IMR-90 (cell line): ENCODE data around the gene NEUROD2. TPM values are rescaled to one million over a fixed set of nuclear protein-coding genes. Genes with fewer than 3 reads are reported as not detected.
A peak's percentile ranks its signal among the peaks of the same experiment; 100 is the strongest.

Experiments
- ATAC-seq: fragments of 200-7000 bp; cut with Tn5 transposase; 2 replicates; pipeline ENCODE4 v1.9.1; 2020; ENCODE audit warnings: low read depth, mild to moderate bottlenecking, moderate library complexity
- BruUV-seq: library from RNA; stranded (reverse); fragments of 400-500 nt; replicated peaks from 2 replicates; lab custom pipeline; 2021; lab: Mats Ljungman, UMichigan
- CTCF ChIA-PET: fragments of 300-600 bp; formaldehyde crosslinking; extraction: SDS; loops from one replicate; lab custom pipeline; 2021; ENCODE audit warnings: antibody characterized with exemption; lab: Yijun Ruan, JAX
- POLR2A ChIA-PET: fragments of 300-600 bp; sonication (Branson Sonifier 250); formaldehyde crosslinking; loops from one replicate; lab custom pipeline; 2022; ENCODE audit warnings: antibody characterized with exemption; ENCODE audit not compliant: unreplicated experiment; lab: Charles Lee
- DNase-seq: peaks from one replicate; pipeline ENCODE4 v3.0.0; 2013
- H2AFZ ChIP-seq: replicated peaks from 2 replicates; pipeline ENCODE3; 2013; ENCODE audit warnings: low read length, mild to moderate bottlenecking; ENCODE audit not compliant: poor library complexity
- H2AK5ac ChIP-seq: 2 replicates; pipeline ENCODE4 v1.6.1; 2013; ENCODE audit warnings: low read depth, low read length, inconsistent platforms
- H2AK9ac ChIP-seq: replicated peaks from 2 replicates; pipeline ENCODE3; 2013; ENCODE audit warnings: mild to moderate bottlenecking, low read depth, low read length, moderate library complexity; ENCODE audit not compliant: poor library complexity
- H2BK120ac ChIP-seq: 2 replicates; pipeline ENCODE4 v1.6.1; 2013; ENCODE audit warnings: low read depth, low read length, inconsistent platforms
- H2BK15ac ChIP-seq: 3 replicates; pipeline ENCODE4 v1.6.1; 2013; ENCODE audit warnings: low read depth, low read length, inconsistent platforms
- H2BK20ac ChIP-seq: 2 replicates; pipeline ENCODE4 v1.6.1; 2013; ENCODE audit warnings: low read depth, mild to moderate bottlenecking, inconsistent platforms, low read length, moderate library complexity
- H2BK5ac ChIP-seq: 2 replicates; pipeline ENCODE4 v1.6.1; 2013; ENCODE audit warnings: mild to moderate bottlenecking, low read depth, low read length, inconsistent platforms; ENCODE audit not compliant: poor library complexity, severe bottlenecking
- H3K14ac ChIP-seq: replicated peaks from 2 replicates; pipeline ENCODE4 v1.6.1; 2013; ENCODE audit warnings: low read depth, low read length, inconsistent platforms
- H3K18ac ChIP-seq: 2 replicates; pipeline ENCODE4 v1.6.1; 2013; ENCODE audit warnings: low read depth, low read length, control low read depth
- H3K23ac ChIP-seq: 2 replicates; pipeline ENCODE4 v1.6.1; 2013; ENCODE audit warnings: low read depth, low read length, inconsistent platforms
- H3K27ac ChIP-seq: 2 replicates; pipeline ENCODE4 v1.5.1; 2013; ENCODE audit warnings: mild to moderate bottlenecking, control low read depth, low read length; ENCODE audit not compliant: insufficient read depth
- H3K27me3 ChIP-seq: 2 replicates; pipeline ENCODE4 v1.6.1; 2013; ENCODE audit warnings: low read length; ENCODE audit not compliant: control insufficient read depth, insufficient read depth
- H3K36me3 ChIP-seq: 2 replicates; pipeline ENCODE4 v1.6.1; 2013; ENCODE audit warnings: low read length, mixed read lengths; ENCODE audit not compliant: control insufficient read depth, insufficient read depth
- H3K4ac ChIP-seq: 2 replicates; pipeline ENCODE4 v1.6.1; 2013; ENCODE audit warnings: low read depth, low read length, inconsistent platforms
- H3K4me1 ChIP-seq: 2 replicates; pipeline ENCODE4 v1.6.1; 2013; ENCODE audit warnings: low read length, mixed read lengths; ENCODE audit not compliant: control insufficient read depth, insufficient read depth
- H3K4me2 ChIP-seq: 2 replicates; pipeline ENCODE4 v1.6.1; 2013; ENCODE audit warnings: low read depth, mild to moderate bottlenecking, control low read depth, low read length, moderate library complexity
- H3K4me3 ChIP-seq: 2 replicates; pipeline ENCODE4 v1.5.1; 2013; ENCODE audit warnings: low read depth, mild to moderate bottlenecking, control low read depth, low read length, moderate library complexity; ENCODE audit not compliant: insufficient read depth
- H3K56ac ChIP-seq: 2 replicates; pipeline ENCODE4 v1.6.1; 2013; ENCODE audit warnings: low read length, inconsistent platforms; ENCODE audit not compliant: insufficient read depth; ENCODE audit errors: extremely low read depth
- H3K79me1 ChIP-seq, 2 experiments: 2 replicates each; pipeline ENCODE4 v1.6.1; 2013; ENCODE audit warnings: low read length in 2 of 2, inconsistent platforms in 1 of 2, low read depth in 1 of 2
- H3K9ac ChIP-seq: 2 replicates; pipeline ENCODE4 v1.6.1; 2013; ENCODE audit warnings: low read depth, low read length, control low read depth
- H3K9me1 ChIP-seq: 2 replicates; pipeline ENCODE4 v1.6.1; 2013; ENCODE audit warnings: low read length, inconsistent platforms; ENCODE audit not compliant: insufficient read depth
- H3K9me3 ChIP-seq: 2 replicates; pipeline ENCODE4 v1.6.1; 2013; ENCODE audit warnings: low read length; ENCODE audit not compliant: control insufficient read depth, insufficient read depth
- H4K20me1 ChIP-seq: 2 replicates; pipeline ENCODE4 v1.6.1; 2013; ENCODE audit warnings: low read length, inconsistent platforms; ENCODE audit not compliant: insufficient read depth
- H4K5ac ChIP-seq: 2 replicates; pipeline ENCODE4 v1.6.1; 2013; ENCODE audit warnings: mild to moderate bottlenecking, low read depth, low read length, control low read depth
- H4K8ac ChIP-seq, 2 experiments: 2 replicates each; pipeline ENCODE4 v1.6.1; 2013; ENCODE audit warnings: low read depth in 2 of 2, low read length in 2 of 2, control low read depth in 1 of 2, inconsistent platforms in 1 of 2
- H4K91ac ChIP-seq: 2 replicates; pipeline ENCODE4 v1.6.1; 2013; ENCODE audit warnings: low read depth, low read length, inconsistent platforms; ENCODE audit not compliant: insufficient read depth
- BHLHE40 ChIP-seq: fragments of 150-350 bp; IDR thresholded peaks from 2 replicates; pipeline ENCODE4 v1.6.1; 2016; ENCODE audit warnings: mild to moderate bottlenecking, low read depth, low read length
- CEBPB ChIP-seq: IDR thresholded peaks from 2 replicates; pipeline ENCODE4 v1.6.1; 2012; ENCODE audit warnings: low read depth, low read length, improper control_type of control experiment
- CHD1 ChIP-seq: IDR thresholded peaks from 2 replicates; pipeline ENCODE4 v1.6.1; 2012; ENCODE audit warnings: low read depth, low read length, improper control_type of control experiment
- CTCF ChIP-seq: conservative IDR thresholded peaks from 2 replicates; pipeline ENCODE4 v1.5.1; 2012; ENCODE audit warnings: mild to moderate bottlenecking, low read depth, low read length, improper control_type of control experiment
- ELK1 ChIP-seq: fragments of 150-350 bp; IDR thresholded peaks from 2 replicates; pipeline ENCODE4 v1.6.1; 2016; ENCODE audit warnings: low read depth, mild to moderate bottlenecking, low read length, moderate library complexity, borderline replicate concordance
- FOS ChIP-seq: fragments of 150-350 bp; IDR thresholded peaks from 2 replicates; pipeline ENCODE4 v1.6.1; 2016; ENCODE audit warnings: low read depth, low read length
- MAFK ChIP-seq: IDR thresholded peaks from 2 replicates; pipeline ENCODE4 v1.6.1; 2012; ENCODE audit warnings: low read depth, low read length, improper control_type of control experiment
- MAZ ChIP-seq: IDR thresholded peaks from 2 replicates; pipeline ENCODE4 v1.6.1; 2012; ENCODE audit warnings: low read depth, mild to moderate bottlenecking, low read length, improper control_type of control experiment, moderate library complexity, borderline replicate concordance
- MXI1 ChIP-seq: IDR thresholded peaks from 2 replicates; pipeline ENCODE4 v1.6.1; 2012; ENCODE audit warnings: low read depth, mild to moderate bottlenecking, low read length, moderate library complexity, borderline replicate concordance
- NFE2L2 ChIP-seq: fragments of 150-350 bp; IDR thresholded peaks from 2 replicates; pipeline ENCODE4 v1.6.1; 2016; ENCODE audit warnings: low read depth, mild to moderate bottlenecking, low read length
- POLR2A ChIP-seq: IDR thresholded peaks from 2 replicates; pipeline ENCODE4 v1.6.1; 2012; ENCODE audit warnings: mild to moderate bottlenecking, low read depth, low read length
- RAD21 ChIP-seq: IDR thresholded peaks from 2 replicates; pipeline ENCODE4 v1.6.1; 2012; ENCODE audit warnings: low read length, improper control_type of control experiment
- RCOR1 ChIP-seq: IDR thresholded peaks from 2 replicates; pipeline ENCODE4 v1.6.1; 2012; ENCODE audit warnings: mild to moderate bottlenecking, low read length, improper control_type of control experiment; ENCODE audit not compliant: insufficient replicate concordance
- RFX5 ChIP-seq: IDR thresholded peaks from 2 replicates; pipeline ENCODE4 v1.8.0; 2012; ENCODE audit warnings: low read depth, mild to moderate bottlenecking, low read length, moderate library complexity
- SMC3 ChIP-seq: fragments of 150-350 bp; IDR thresholded peaks from 2 replicates; pipeline ENCODE4 v1.6.1; 2016; ENCODE audit warnings: low read depth, mild to moderate bottlenecking, antibody characterized with exemption, low read length, moderate library complexity
- USF2 ChIP-seq: fragments of 150-350 bp; IDR thresholded peaks from 2 replicates; pipeline ENCODE4 v1.6.1; 2017; ENCODE audit warnings: mild to moderate bottlenecking, antibody characterized with exemption, low read length, low read depth
- WGBS, 2 experiments: methylation state at CpG; one replicate each; pipeline versions ENCODE4 v1.1.5 to v1.1.7; 2013; ENCODE audit warnings: missing lambda C conversion rate in 2 of 2; ENCODE audit not compliant: insufficient read length in 1 of 2; ENCODE audit errors: extremely low coverage in 2 of 2; 5-methylcytosine and 5-hydroxymethylcytosine counted together
- dilution Hi-C: fragments of 300-500 bp; cut with HindIII; formaldehyde crosslinking; loops from one replicate; pipeline ENCODE4 v1.14.3; 2018; ENCODE audit warnings: low sequenced_read_pairs; ENCODE audit not compliant: unreplicated experiment
- in situ Hi-C: fragments of 300-500 bp; cut with MboI; formaldehyde crosslinking; loops from 3 replicates; pipeline ENCODE4 v1.14.3; 2019; ENCODE audit warnings: low sequenced_read_pairs, inconsistent platforms, mixed read lengths
- intact Hi-C: fragments of 100-400 bp; cut with micrococcal nuclease; formaldehyde crosslinking; loops from 2 replicates; pipeline ENCODE4 v1.10.0; 2022
- polyA plus RNA-seq, 3 experiments: library from polyadenylated mRNA; depleted of rRNA; stranded (reverse); fragments of >200 nt; gene quantifications; 2 replicates each; pipeline ENCODE4 v1.2.3, GENCODE V29; 2012; ENCODE audit warnings: low replicate concordance in 1 of 3
- total RNA-seq: library from RNA; depleted of rRNA; stranded (reverse); fragments of >200 nt; gene quantifications from 2 replicates; pipeline ENCODE4 v1.2.3, GENCODE V29; 2012

NEUROD2 gene
- total and polyA plus RNA-seq, 2 of the 4 experiments (the other 2 are of a cell fraction): not detected

- CTCF ChIA-PET: no interaction called here
- intact Hi-C loops (no loop called here), dilution Hi-C loops (no loop called here), in situ Hi-C loops (no loop called here)
- no peaks in the 10 kb centered on the region for H4K20me1 ChIP-seq
- no peak overlapping the region for H3K23ac ChIP-seq
- no peak overlapping the region for H3K4me2 ChIP-seq
- H3K18ac ChIP-seq: no peak overlapping the region
- H4K5ac ChIP-seq: no peak overlapping the region
- H3K9me1 ChIP-seq: 0 out of 2 replicates have a peak, but pooled peaks cover 2% of the 10 kb centered on the region
- no peaks in the 10 kb centered on the region for H3K4me1 ChIP-seq
- no peak overlapping the region for H3K4me3 ChIP-seq
- no peak overlapping the region for H3K56ac ChIP-seq
- no peak overlapping the region for H2BK20ac ChIP-seq
- H4K91ac ChIP-seq: no peak overlapping the region
- H2AK5ac ChIP-seq: no peak overlapping the region
- H3K4ac ChIP-seq: no peak overlapping the region
- H3K27ac ChIP-seq: no peak overlapping the region
- TF ChIP-seq NFE2L2 (no peak), MXI1 (no peak), SMC3 (no peak), CHD1 (no peak), CEBPB (no peak), POLR2A (no peak), MAZ (no peak), RCOR1 (no peak), ELK1 (no peak), RFX5 (no peak), BHLHE40 (no peak), USF2 (no peak), FOS (no peak), RAD21 (no peak), CTCF (no peak), MAFK (no peak)
- H2AFZ ChIP-seq: no peak overlapping the region
- H3K9me3 ChIP-seq: no peaks in the 10 kb centered on the region
- H2AK9ac ChIP-seq: no peak overlapping the region
- H2BK15ac ChIP-seq: no peak overlapping the region
- no peak overlapping the region for H2BK120ac ChIP-seq
- no peaks in the 10 kb centered on the region for H3K79me1 ChIP-seq
- H3K14ac ChIP-seq: no peak overlapping the region
- no peak overlapping the region for H2BK5ac ChIP-seq
- ATAC-seq (peak; percentile 29; the same call in 1 of the 2 replicates), DNase-seq (no peak)
- no TSS peak for BruUV-seq
- WGBS, 2 experiments: 80% methylated on average over 1 of the region's 7 CpGs; no CpG with 5 or more reads in 1 of the 2 experiments
- POLR2A ChIA-PET: no interaction called here
- H3K27me3 ChIP-seq: no peaks in the 10 kb centered on the region
- H4K8ac ChIP-seq: no peak overlapping the region
- no peak overlapping the region for H3K9ac ChIP-seq
- peaks cover 17% of the 10 kb centered on the region for H3K36me3 ChIP-seq
Measured at GRCh38 chr17:39562976-39563375, 44.7 kb downstream of the NEUROD2 start.
